DND-41 (cell line): ENCODE results near the gene FGA.

Source experiments
- ATAC-seq: fragments of 200-7000 bp; cut with Tn5 transposase; 3 replicates; pipeline ENCODE4 v1.9.1; 2021; ENCODE audit warnings: low read depth; ENCODE audit not compliant: insufficient read depth
- DNase-seq: peaks from one replicate; pipeline ENCODE4 v3.0.0-alpha.2; 2020
- H2AFZ ChIP-seq: 2 replicates; pipeline ENCODE4 v1.6.0; 2012; ENCODE audit warnings: low read depth, low read length
- H3K27ac ChIP-seq: 2 replicates; pipeline ENCODE4 v1.5.1; 2012; ENCODE audit warnings: low read length, inconsistent platforms
- H3K27me3 ChIP-seq: fragments of 200-600 bp; sonication (generic); 2 replicates; pipeline ENCODE4 v1.6.0; 2012; ENCODE audit warnings: low read length, mild to moderate bottlenecking, inconsistent platforms; ENCODE audit not compliant: insufficient read depth, poor library complexity
- H3K36me3 ChIP-seq: 2 replicates; pipeline ENCODE4 v1.5.1; 2012; ENCODE audit warnings: low read length, inconsistent platforms; ENCODE audit not compliant: insufficient read depth
- H3K4me1 ChIP-seq: 2 replicates; pipeline ENCODE4 v1.5.1; 2012; ENCODE audit warnings: mild to moderate bottlenecking, low read length; ENCODE audit not compliant: insufficient read depth
- H3K4me2 ChIP-seq: 2 replicates; pipeline ENCODE4 v1.6.0; 2012; ENCODE audit warnings: mild to moderate bottlenecking, moderate library complexity, low read length, inconsistent platforms; ENCODE audit not compliant: insufficient read depth
- H3K4me3 ChIP-seq, 2 experiments: fragments of 200-600 bp in 1 of 2; shearing (Covaris generic) in 1 of 2; 2 replicates each; pipeline ENCODE4 v1.5.1; 2012 to 2016; ENCODE audit warnings: inconsistent platforms in 2 of 2, low read length in 2 of 2, mild to moderate bottlenecking in 2 of 2, low read depth in 1 of 2, moderate library complexity in 1 of 2
- H3K79me2 ChIP-seq: 2 replicates; pipeline ENCODE4 v1.6.0; 2012; ENCODE audit warnings: low read length, inconsistent platforms; ENCODE audit not compliant: insufficient read depth
- H3K9ac ChIP-seq: 2 replicates; pipeline ENCODE4 v1.6.0; 2012; ENCODE audit warnings: low read depth, mild to moderate bottlenecking, inconsistent platforms, low read length, moderate library complexity
- H3K9me3 ChIP-seq: 2 replicates; pipeline ENCODE4 v1.5.1; 2012; ENCODE audit warnings: low read length, moderate library complexity, mild to moderate bottlenecking, inconsistent platforms; ENCODE audit not compliant: insufficient read depth, severe bottlenecking
- H4K20me1 ChIP-seq: 2 replicates; pipeline ENCODE4 v1.6.0; 2012; ENCODE audit warnings: low read length; ENCODE audit not compliant: insufficient read depth
- CTCF ChIP-seq: IDR thresholded peaks from 2 replicates; pipeline ENCODE4 v1.5.1; 2012; ENCODE audit warnings: borderline replicate concordance, low read length, moderate library complexity, mild to moderate bottlenecking; ENCODE audit not compliant: poor library complexity, severe bottlenecking; ENCODE audit errors: extremely low read depth
- EZH2 ChIP-seq: IDR thresholded peaks from 3 replicates; pipeline ENCODE4 v1.6.1; 2012; ENCODE audit warnings: borderline replicate concordance, low read depth, mild to moderate bottlenecking, moderate library complexity, low read length, inconsistent platforms; ENCODE audit not compliant: severe bottlenecking

FGA gene

GRCh38 chr4:154564311-154564710, 26.2 kb downstream of the FGA start:
- Histone ChIP-seq H3K79me2 (no peaks in the 10 kb centered on the region), H3K4me2 (no peak overlapping the region), H3K27me3 (peaks cover 3% of the 10 kb centered on the region), H3K36me3 (no peaks in the 10 kb centered on the region), H3K27ac (no peak overlapping the region), H3K4me1 (no peaks in the 10 kb centered on the region), H2AFZ (no peak overlapping the region), H3K9me3 (no peaks in the 10 kb centered on the region), H4K20me1 (no peaks in the 10 kb centered on the region), H3K4me3 (no peak overlapping the region), H3K9ac (no peak overlapping the region)
- DNase-seq, result no peak
- TF ChIP-seq EZH2, result no peak
- no peak for TF ChIP-seq CTCF
- no peak for ATAC-seq

DNA sequence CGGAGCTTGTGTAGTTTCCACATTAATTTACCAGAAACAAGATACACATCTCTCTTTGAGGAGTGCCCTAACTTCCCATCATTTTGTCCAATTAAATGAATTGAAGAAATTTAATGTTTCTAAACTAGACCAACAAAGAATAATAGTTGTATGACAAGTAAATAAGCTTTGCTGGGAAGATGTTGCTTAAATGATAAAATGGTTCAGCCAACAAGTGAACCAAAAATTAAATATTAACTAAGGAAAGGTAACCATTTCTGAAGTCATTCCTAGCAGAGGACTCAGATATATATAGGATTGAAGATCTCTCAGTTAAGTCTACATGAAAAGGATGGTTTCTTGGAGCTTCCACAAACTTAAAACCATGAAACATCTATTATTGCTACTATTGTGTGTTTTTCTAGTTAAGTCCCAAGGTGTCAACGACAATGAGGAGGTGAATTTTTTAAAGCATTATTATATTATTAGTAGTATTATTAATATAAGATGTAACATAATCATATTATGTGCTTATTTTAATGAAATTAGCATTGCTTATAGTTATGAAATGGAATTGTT, 27.8 kb downstream of the FGA start, which contains the start of gene FGB:
TSS of gene FGB (plus strand) at position 315 of the 558 bp plus-strand sequence. CDS start at position 323, 8 bp downstream.
- TF ChIP-seq EZH2, result no peak
- H3K4me1 ChIP-seq, result no peaks in the 10 kb centered on the region
- no peak within 1 kb of the TSS for H3K4me3 ChIP-seq
- no peak for ATAC-seq
- H3K79me2 ChIP-seq, result no peaks in the 10 kb centered on the region
- peaks cover 3% of the 10 kb centered on the region for H3K27me3 ChIP-seq
- H3K36me3 ChIP-seq, result no peaks in the 10 kb centered on the region
- no peak within 1 kb of the TSS for H3K9ac ChIP-seq
- no peak for DNase-seq
- no peaks in the 10 kb centered on the region for H4K20me1 ChIP-seq
- H2AFZ ChIP-seq, result no peak within 1 kb of the TSS
- no peak within 1 kb of the TSS for H3K27ac ChIP-seq
- no peak within 1 kb of the TSS for H3K4me2 ChIP-seq
- H3K9me3 ChIP-seq, result no peaks in the 10 kb centered on the region

- ATAC-seq (no peak), DNase-seq (no peak)
- H3K4me3 ChIP-seq, result no peak overlapping the region
- no peaks in the 10 kb centered on the region for H4K20me1 ChIP-seq
- no peaks in the 10 kb centered on the region for H3K9me3 ChIP-seq
- no peak overlapping the region for H3K27ac ChIP-seq
- H3K27me3 ChIP-seq, result peaks cover 3% of the 10 kb centered on the region
- H3K36me3 ChIP-seq, result no peaks in the 10 kb centered on the region
- TF ChIP-seq EZH2 (no peak), CTCF (no peak)
- H2AFZ ChIP-seq, result no peak overlapping the region
- H3K9ac ChIP-seq, result no peak overlapping the region
- H3K79me2 ChIP-seq, result no peaks in the 10 kb centered on the region
- no peak overlapping the region for H3K4me2 ChIP-seq
- no peaks in the 10 kb centered on the region for H3K4me1 ChIP-seq
These were observed 29.7 kb downstream of the FGA start for GRCh38 chr4:154560824-154561231.

DNA sequence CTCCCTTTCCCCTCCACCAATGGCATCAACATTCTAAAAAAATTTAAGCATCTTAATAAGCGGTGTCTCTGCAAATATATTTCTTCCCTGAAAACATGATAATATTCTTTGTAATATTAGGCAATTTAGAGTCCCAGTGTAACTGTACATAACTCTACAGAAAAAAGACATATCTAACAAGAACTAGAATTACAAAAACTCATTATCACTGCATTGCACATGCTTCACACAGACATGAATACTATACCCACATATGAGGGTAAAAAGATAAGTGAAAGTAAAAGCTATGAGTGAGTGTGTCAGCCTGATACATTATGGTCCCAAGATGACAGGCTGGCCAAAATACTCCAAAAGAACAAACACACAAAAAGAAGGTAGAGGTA, 30.1 kb downstream of the FGA start:
- TF ChIP-seq CTCF (no peak), EZH2 (no peak)
- Histone ChIP-seq H3K4me3 (no peak overlapping the region), H3K4me1 (no peaks in the 10 kb centered on the region), H3K36me3 (no peaks in the 10 kb centered on the region), H3K9me3 (no peaks in the 10 kb centered on the region), H2AFZ (no peak overlapping the region), H3K79me2 (no peaks in the 10 kb centered on the region), H3K9ac (no peak overlapping the region), H3K4me2 (no peak overlapping the region), H3K27ac (no peak overlapping the region), H4K20me1 (no peaks in the 10 kb centered on the region), H3K27me3 (peaks cover 4% of the 10 kb centered on the region)
- DNase-seq (no peak), ATAC-seq (no peak)
